ENCODE measurements around the gene AMBN. TPM values are rescaled to one million over a fixed set of nuclear protein-coding genes. Genes with fewer than 3 reads are reported as not detected.

AMBN gene
- total and polyA plus RNA-seq, 9 of the 15 experiments (the other 6 are each of a cell fraction or from before 2014, with no cell fraction given) = 0.03 to 0.09 (median 0.07) TPM; not detected in 6

- POLR2A ChIA-PET = no interaction called here
- no peak for ATAC-seq
- Histone ChIP-seq H3K27ac (ENCODE audit: extremely low read depth, low read depth, low read length) (no peak overlapping the region), H2AFZ (ENCODE audit: low read depth, low read length) (no peak overlapping the region), H3K79me2 (ENCODE audit: control insufficient read depth, insufficient read depth, low read length) (no peaks in the 10 kb centered on the region), H3K9me3 (replicated peaks; ENCODE audit: control insufficient read depth, insufficient read depth, low read depth, low read length) (no peaks in the 10 kb centered on the region), H3K4me3 (no peak overlapping the region), H3K27me3 (ENCODE audit: control insufficient read depth in 2 of 2, insufficient read depth in 2 of 2, low read length in 2 of 2) (no peaks in the 10 kb centered on the region), H3K36me3 (ENCODE audit: control insufficient read depth, insufficient read depth, low read length) (no peaks in the 10 kb centered on the region), H3K4me1 (replicated peaks in 1 of 2; ENCODE audit: control insufficient read depth in 2 of 2, insufficient read depth in 2 of 2, low read length in 2 of 2) (no peaks in the 10 kb centered on the region; a peak in 1 of 5 replicates), H3K4me2 (ENCODE audit: insufficient read depth, low read length) (no peak overlapping the region), H3K9me1 (ENCODE audit: control insufficient read depth, insufficient read depth, low read length) (no peaks in the 10 kb centered on the region), H3K9ac (ENCODE audit: insufficient read depth in 1 of 2, low read depth in 2 of 2, low read length in 2 of 2) (no peak overlapping the region), H4K20me1 (replicated peaks; ENCODE audit: control insufficient read depth, insufficient read depth, low read length) (no peaks in the 10 kb centered on the region)
- CTCF ChIA-PET (ENCODE audit: low intra/inter-chr PET ratio) = no interaction called here
- BruUV-seq (replicated peaks) = no TSS peak
- no peak for FAIRE-seq
- whole genome bisulfite sequencing (ENCODE audit: insufficient coverage, low coverage, missing lambda C conversion rate) = 22% methylated on average over 3 of the region's 3 CpGs
- intact Hi-C loops (cut with micrococcal nuclease) = no loop called here
- no peak for DNase-seq (ENCODE audit: extremely low read depth in 1 of 4, low spot score in 3 of 4)
- in situ Hi-C loops (cut with MboI) = no loop called here
- TF ChIP-seq HDAC3 (IDR thresholded peaks at IDR 0.05; ENCODE audit: borderline replicate concordance, partially characterized antibody) (no peak), EHMT2 (IDR thresholded peaks at IDR 0.05) (no peak), HLTF (IDR thresholded peaks at IDR 0.05) (no peak), THRAP3 (IDR thresholded peaks at IDR 0.05; ENCODE audit: borderline replicate concordance) (no peak), TRIM24 (IDR thresholded peaks at IDR 0.05) (no peak), HNRNPK (IDR thresholded peaks at IDR 0.05; ENCODE audit: low read depth, low read length, poor library complexity, severe bottlenecking) (no peak)
These were observed 38.1 kb downstream of the AMBN start for GRCh38 chr4:70630162-70630561.

- BruUV-seq (replicated peaks) = no TSS peak
- TF ChIP-seq PHF20 (IDR thresholded peaks at IDR 0.05; ENCODE audit: partially characterized antibody) (no peak), POLR2AphosphoS5 (IDR thresholded peaks at IDR 0.05; ENCODE audit: control insufficient read depth, insufficient read depth, low read depth, low read length) (no peak), ZNF551 (CRISPR knock-in tag; IDR thresholded peaks at IDR 0.05) (no peak), ATF3 (IDR thresholded peaks at IDR 0.05) (peak; percentile 60; the same call in 1 of the 2 replicates), ATF3 (CRISPR knock-in tag; conservative IDR thresholded peaks at IDR 0.05) (no peak), CTBP1 (IDR thresholded peaks at IDR 0.05; ENCODE audit: borderline replicate concordance) (no peak), CSDE1 (IDR thresholded peaks at IDR 0.05) (no peak), ZNF408 (CRISPR knock-in tag; IDR thresholded peaks at IDR 0.05; ENCODE audit: low read depth) (no peak), TAF7 (tag; IDR thresholded peaks at IDR 0.05) (no peak), USF1 (CRISPR knock-in tag; IDR thresholded peaks at IDR 0.05) (no peak), ETV5 (CRISPR knock-in tag; IDR thresholded peaks at IDR 0.05; ENCODE audit: low read depth) (no peak)
These were observed 40.0 kb downstream of the AMBN start for GRCh38 chr4:70632028-70632427.

More at GRCh38 chr4:70632028-70632427, 40.0 kb downstream of the AMBN start:
- Histone ChIP-seq H4K20me1 (replicated peaks; ENCODE audit: control insufficient read depth, insufficient read depth, low read length) (no peaks in the 10 kb centered on the region), H3K79me2 (ENCODE audit: control insufficient read depth, insufficient read depth, low read length) (no peaks in the 10 kb centered on the region), H3K4me3 (no peak overlapping the region), H3K27me3 (ENCODE audit: control insufficient read depth in 2 of 2, insufficient read depth in 2 of 2, low read length in 2 of 2) (no peaks in the 10 kb centered on the region), H3K9ac (ENCODE audit: insufficient read depth in 1 of 2, low read depth in 2 of 2, low read length in 2 of 2) (no peak overlapping the region), H3K4me1 (replicated peaks in 1 of 2; ENCODE audit: control insufficient read depth in 2 of 2, insufficient read depth in 2 of 2, low read length in 2 of 2) (no peaks in the 10 kb centered on the region; a peak in 2 of 5 replicates), H3K4me2 (ENCODE audit: insufficient read depth, low read length) (no peak overlapping the region), H3K36me3 (ENCODE audit: control insufficient read depth, insufficient read depth, low read length) (no peaks in the 10 kb centered on the region), H2AFZ (ENCODE audit: low read depth, low read length) (no peak overlapping the region), H3K27ac (ENCODE audit: extremely low read depth, low read depth, low read length) (no peak overlapping the region), H3K9me3 (replicated peaks; ENCODE audit: control insufficient read depth, insufficient read depth, low read depth, low read length) (no peaks in the 10 kb centered on the region), H3K9me1 (ENCODE audit: control insufficient read depth, insufficient read depth, low read length) (no peaks in the 10 kb centered on the region)
- DNase-seq (ENCODE audit: extremely low read depth in 1 of 4, low spot score in 3 of 4) = no peak
- CTCF ChIA-PET (ENCODE audit: low intra/inter-chr PET ratio) = no interaction called here
- in situ Hi-C loops (cut with MboI) = no loop called here
- no peak for FAIRE-seq
- intact Hi-C loops (cut with micrococcal nuclease) = no loop called here
- 0% methylated on average over 1 of the region's 1 CpG for WGBS (ENCODE audit: insufficient coverage, low coverage, missing lambda C conversion rate)
- ATAC-seq = no peak
- POLR2A ChIA-PET = no interaction called here

Data from K562 (cell line).